Measurements from ENCODE around the gene BCDIN3D. TPM values are rescaled to one million over a fixed set of nuclear protein-coding genes. Genes with fewer than 3 reads are reported as not detected.

BCDIN3D gene
- total RNA-seq, 1 donor from 2014 or later = 3.1 TPM

GRCh38 chr12:49846032-49846431, 3.1 kb upstream of the BCDIN3D start:
- Mint-ChIP-seq H3K27ac (ENCODE audit: unreplicated experiment) (no peak overlapping the region), H3K9me3 (ENCODE audit: unreplicated experiment) (no peaks in the 10 kb centered on the region), H3K4me3 (ENCODE audit: unreplicated experiment) (no peak overlapping the region), H3K4me1 (ENCODE audit: low read depth, unreplicated experiment) (peaks cover 4% of the 10 kb centered on the region), H3K27me3 (ENCODE audit: low read depth, unreplicated experiment) (peaks cover 9% of the 10 kb centered on the region), H3K36me3 (ENCODE audit: low read depth, unreplicated experiment) (no peaks in the 10 kb centered on the region)
- Histone ChIP-seq H3K4me1 (ENCODE audit: insufficient read depth, low read length) (peaks cover 10% of the 10 kb centered on the region), H3K27ac (ENCODE audit: low read depth, low read length) (no peak overlapping the region), H3K4me3 (ENCODE audit: insufficient read depth, low read depth, low read length) (no peak overlapping the region), H3K36me3 (ENCODE audit: insufficient read depth, low read length) (no peaks in the 10 kb centered on the region), H3K4me2 (ENCODE audit: low read length) (no peak overlapping the region), H3K9me3 (ENCODE audit: insufficient read depth, low read depth, low read length) (no peaks in the 10 kb centered on the region), H3K27me3 (ENCODE audit: insufficient read depth, low read length) (peaks cover 21% of the 10 kb centered on the region), H4K20me1 (ENCODE audit: insufficient read depth, low read length) (peaks cover 4% of the 10 kb centered on the region), H3K79me2 (ENCODE audit: insufficient read depth, low read length) (peaks cover 12% of the 10 kb centered on the region), H3K9ac (ENCODE audit: low read length) (no peak overlapping the region), H2AFZ (ENCODE audit: low read depth, low read length) (no peak overlapping the region)
- DNase-seq (ENCODE audit: low read depth) (no peak), FAIRE-seq (no peak)
- TF ChIP-seq EZH2 (IDR thresholded peaks at IDR 0.05; ENCODE audit: insufficient read depth, low read length) = no peak
- TF ChIP-seq, protein P1, sequence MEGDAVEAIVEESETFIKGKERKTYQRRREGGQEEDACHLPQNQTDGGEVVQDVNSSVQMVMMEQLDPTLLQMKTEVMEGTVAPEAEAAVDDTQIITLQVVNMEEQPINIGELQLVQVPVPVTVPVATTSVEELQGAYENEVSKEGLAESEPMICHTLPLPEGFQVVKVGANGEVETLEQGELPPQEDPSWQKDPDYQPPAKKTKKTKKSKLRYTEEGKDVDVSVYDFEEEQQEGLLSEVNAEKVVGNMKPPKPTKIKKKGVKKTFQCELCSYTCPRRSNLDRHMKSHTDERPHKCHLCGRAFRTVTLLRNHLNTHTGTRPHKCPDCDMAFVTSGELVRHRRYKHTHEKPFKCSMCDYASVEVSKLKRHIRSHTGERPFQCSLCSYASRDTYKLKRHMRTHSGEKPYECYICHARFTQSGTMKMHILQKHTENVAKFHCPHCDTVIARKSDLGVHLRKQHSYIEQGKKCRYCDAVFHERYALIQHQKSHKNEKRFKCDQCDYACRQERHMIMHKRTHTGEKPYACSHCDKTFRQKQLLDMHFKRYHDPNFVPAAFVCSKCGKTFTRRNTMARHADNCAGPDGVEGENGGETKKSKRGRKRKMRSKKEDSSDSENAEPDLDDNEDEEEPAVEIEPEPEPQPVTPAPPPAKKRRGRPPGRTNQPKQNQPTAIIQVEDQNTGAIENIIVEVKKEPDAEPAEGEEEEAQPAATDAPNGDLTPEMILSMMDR (IDR thresholded peaks at IDR 0.05; ENCODE audit: insufficient read depth, low read depth, low read length) = no peak

DNA sequence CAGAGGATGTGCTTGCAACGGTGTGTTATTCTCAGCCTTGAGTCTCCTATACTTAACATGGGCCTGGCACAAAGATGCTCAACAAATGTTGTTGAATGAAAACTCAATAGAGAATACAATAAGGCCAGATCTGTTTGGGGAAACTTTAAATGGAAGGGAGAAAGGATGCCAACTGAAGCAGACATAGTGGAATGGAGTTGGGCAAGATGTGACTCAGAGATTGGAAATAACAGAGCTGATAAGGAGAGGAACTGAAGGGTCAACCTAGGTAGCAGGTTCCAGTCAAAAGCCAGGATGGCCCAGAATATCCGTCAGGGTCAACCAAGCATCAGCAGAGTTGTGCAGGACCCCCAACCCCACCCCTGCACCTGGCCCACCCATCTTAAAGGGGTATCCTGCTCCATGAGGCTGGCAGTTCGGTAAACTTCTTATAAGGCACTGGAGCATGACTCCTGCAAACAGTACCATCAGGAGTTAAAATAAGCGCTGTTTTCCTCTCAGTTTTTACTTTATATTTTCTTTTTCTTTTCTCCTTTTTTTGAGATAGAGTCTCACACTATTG, 1.1 kb upstream of the BCDIN3D start:
- no peaks in the 10 kb centered on the region for H3K9me3 ChIP-seq (ENCODE audit: insufficient read depth, low read depth, low read length)
- no peak for FAIRE-seq
- H3K27me3 ChIP-seq (ENCODE audit: insufficient read depth, low read length) = peaks cover 10% of the 10 kb centered on the region
- H3K4me3 ChIP-seq (ENCODE audit: insufficient read depth, low read depth, low read length) = no peak overlapping the region
- H3K36me3 ChIP-seq (ENCODE audit: insufficient read depth, low read length) = no peaks in the 10 kb centered on the region
- H2AFZ ChIP-seq (ENCODE audit: low read depth, low read length) = no peak overlapping the region
- H3K36me3 Mint-ChIP-seq (ENCODE audit: low read depth, unreplicated experiment) = no peaks in the 10 kb centered on the region
- no peak for TF ChIP-seq EZH2 (IDR thresholded peaks at IDR 0.05; ENCODE audit: insufficient read depth, low read length)
- TF ChIP-seq, protein P1 (IDR thresholded peaks at IDR 0.05; ENCODE audit: insufficient read depth, low read depth, low read length) = no peak
- no peak overlapping the region for H3K4me2 ChIP-seq (ENCODE audit: low read length)
- H3K79me2 ChIP-seq (ENCODE audit: insufficient read depth, low read length) = peaks cover 15% of the 10 kb centered on the region
- peak overlapping the region; percentile 89 for H3K4me3 Mint-ChIP-seq (ENCODE audit: unreplicated experiment)
- H3K9me3 Mint-ChIP-seq (ENCODE audit: unreplicated experiment) = no peaks in the 10 kb centered on the region
- H3K27ac ChIP-seq (ENCODE audit: low read depth, low read length) = no peak overlapping the region
- no peak overlapping the region for H3K27ac Mint-ChIP-seq (ENCODE audit: unreplicated experiment)
- peaks cover 4% of the 10 kb centered on the region for H3K4me1 Mint-ChIP-seq (ENCODE audit: low read depth, unreplicated experiment)
- peaks cover 9% of the 10 kb centered on the region for H3K27me3 Mint-ChIP-seq (ENCODE audit: low read depth, unreplicated experiment)
- no peak overlapping the region for H3K9ac ChIP-seq (ENCODE audit: low read length)
- no peak for DNase-seq (ENCODE audit: low read depth)
- peaks cover 10% of the 10 kb centered on the region for H3K4me1 ChIP-seq (ENCODE audit: insufficient read depth, low read length)
- H4K20me1 ChIP-seq (ENCODE audit: insufficient read depth, low read length) = peaks cover 4% of the 10 kb centered on the region

GRCh38 chr12:49843411-49843810, 505 bp upstream of the BCDIN3D start:
- Histone ChIP-seq H3K27me3 (ENCODE audit: insufficient read depth, low read length) (peaks cover 5% of the 10 kb centered on the region), H2AFZ (ENCODE audit: low read depth, low read length) (peak overlapping the region; percentile 91), H3K4me2 (ENCODE audit: low read length) (peak overlapping the region; percentile 100), H3K79me2 (ENCODE audit: insufficient read depth, low read length) (peaks cover 15% of the 10 kb centered on the region), H3K27ac (ENCODE audit: low read depth, low read length) (peak overlapping the region; percentile 78), H4K20me1 (ENCODE audit: insufficient read depth, low read length) (peaks cover 6% of the 10 kb centered on the region), H3K4me3 (ENCODE audit: insufficient read depth, low read depth, low read length) (peak overlapping the region; percentile 95), H3K9ac (ENCODE audit: low read length) (peak overlapping the region; percentile 90), H3K36me3 (ENCODE audit: insufficient read depth, low read length) (no peaks in the 10 kb centered on the region), H3K9me3 (ENCODE audit: insufficient read depth, low read depth, low read length) (no peaks in the 10 kb centered on the region), H3K4me1 (ENCODE audit: insufficient read depth, low read length) (peaks cover 10% of the 10 kb centered on the region)
- no peak for FAIRE-seq
- Mint-ChIP-seq H3K27me3 (ENCODE audit: low read depth, unreplicated experiment) (peaks cover 4% of the 10 kb centered on the region), H3K36me3 (ENCODE audit: low read depth, unreplicated experiment) (no peaks in the 10 kb centered on the region), H3K9me3 (ENCODE audit: unreplicated experiment) (no peaks in the 10 kb centered on the region), H3K4me3 (ENCODE audit: unreplicated experiment) (peak overlapping the region; percentile 89), H3K27ac (ENCODE audit: unreplicated experiment) (peak overlapping the region; percentile 78), H3K4me1 (ENCODE audit: low read depth, unreplicated experiment) (peaks cover 4% of the 10 kb centered on the region)
- no peak for TF ChIP-seq EZH2 (IDR thresholded peaks at IDR 0.05; ENCODE audit: insufficient read depth, low read length)
- TF ChIP-seq, protein P1 (IDR thresholded peaks at IDR 0.05; ENCODE audit: insufficient read depth, low read depth, low read length) = no peak
- no peak for DNase-seq (ENCODE audit: low read depth)

Measured in astrocyte (in vitro differentiated cells and primary cell).